GM15510 (cell line): ENCODE data around the gene SNPH.

Experiments used
- POLR2A ChIP-seq: IDR thresholded peaks from 3 replicates; pipeline ENCODE4 v1.6.1; 2011; ENCODE audit warnings: borderline replicate concordance; ENCODE audit not compliant: insufficient read length; ENCODE audit errors: extremely low read depth

The SNPH gene

GRCh38 chr20:1277529-1278322, 11.6 kb downstream of the SNPH start:
- TF ChIP-seq POLR2A: no peak

GRCh38 chr20:1278993-1279392, 12.9 kb downstream of the SNPH start:
- TF ChIP-seq POLR2A: no peak

- TF ChIP-seq POLR2A: no peak
Measured at GRCh38 chr20:1280195-1281102, 14.4 kb downstream of the SNPH start.

- no peak for TF ChIP-seq POLR2A
Measured at GRCh38 chr20:1281279-1282057, 15.4 kb downstream of the SNPH start.

GRCh38 chr20:1282966-1283365, 16.9 kb downstream of the SNPH start:
- no peak for TF ChIP-seq POLR2A

GRCh38 chr20:1283522-1284510, 17.7 kb downstream of the SNPH start:
- no peak for TF ChIP-seq POLR2A

- TF ChIP-seq POLR2A: no peak
Measured at GRCh38 chr20:1286267-1287024, 20.4 kb downstream of the SNPH start.

- no peak for TF ChIP-seq POLR2A
Measured at GRCh38 chr20:1287306-1287705, 21.2 kb downstream of the SNPH start.

- TF ChIP-seq POLR2A: no peak
Measured at GRCh38 chr20:1287787-1288569, 21.9 kb downstream of the SNPH start.

GRCh38 chr20:1291191-1291741, 25.2 kb downstream of the SNPH start:
- no peak for TF ChIP-seq POLR2A

GRCh38 chr20:1292620-1293019, 26.5 kb downstream of the SNPH start:
- TF ChIP-seq POLR2A: no peak
